AG09309 (cell line): ENCODE data around the gene CEACAM18.
"Not testable (repeated sequence)": the region's sequence is repeated elsewhere in the genome, so short reads cannot be mapped to it uniquely, and the experiment has no call there.

Experiments
- DNase-seq: peaks from one replicate; pipeline ENCODE4 v3.0.0-alpha.2; 2010; ENCODE audit warnings: low read depth
- H3K4me3 ChIP-seq: 2 replicates; pipeline ENCODE4 v1.5.1; 2011; ENCODE audit warnings: mild to moderate bottlenecking, low read depth, low read length, moderate library complexity; ENCODE audit not compliant: control insufficient read depth
- CTCF ChIP-seq: IDR thresholded peaks from 2 replicates; pipeline ENCODE4 v1.5.1; 2011; ENCODE audit warnings: mild to moderate bottlenecking, low read depth, low read length, inconsistent platforms; ENCODE audit not compliant: insufficient read depth, control insufficient read depth; ENCODE audit errors: missing control alignments

CEACAM18 gene

GRCh38 chr19:51460164-51460992 is 18.0 kb upstream of the CEACAM18 start:
- peak overlapping the region; percentile 25; the same call in 1 of the 2 replicates for H3K4me3 ChIP-seq
- DNase-seq = no peak
- TF ChIP-seq CTCF = no peak

- no peak for TF ChIP-seq CTCF
- H3K4me3 ChIP-seq = no peak overlapping the region
- no peak for DNase-seq
These were observed 16.6 kb upstream of the CEACAM18 start for GRCh38 chr19:51461723-51462161.

- no peak overlapping the region for H3K4me3 ChIP-seq
- no peak for TF ChIP-seq CTCF
These were observed 16.1 kb upstream of the CEACAM18 start for GRCh38 chr19:51462276-51462675.

GRCh38 chr19:51462681-51463080 is 15.7 kb upstream of the CEACAM18 start:
- TF ChIP-seq CTCF = no peak
- no peak overlapping the region for H3K4me3 ChIP-seq
- DNase-seq = no peak

More at GRCh38 chr19:51462276-51462675, 16.1 kb upstream of the CEACAM18 start:
- DNase-seq = no peak

GRCh38 chr19:51463976-51464581 is 14.3 kb upstream of the CEACAM18 start:
- DNase-seq, H3K4me3 ChIP-seq: not testable (repeated sequence)

- no peak for TF ChIP-seq CTCF
- no peak overlapping the region for H3K4me3 ChIP-seq
- no peak for DNase-seq
These were observed 11.6 kb upstream of the CEACAM18 start for GRCh38 chr19:51466723-51467122.

GRCh38 chr19:51467864-51468544 is 10.3 kb upstream of the CEACAM18 start:
- no peak for DNase-seq
- TF ChIP-seq CTCF = no peak
- H3K4me3 ChIP-seq = no peak overlapping the region
